ENCODE measurements around the gene ALX4.

- TF ChIP-seq MYC (IDR thresholded peaks at IDR 0.05; ENCODE audit: borderline replicate concordance, low read length) (no peak), CTCF (IDR thresholded peaks at IDR 0.05) (no peak), RCOR1 (IDR thresholded peaks at IDR 0.05; ENCODE audit: low read depth, low read length) (no peak), POLR2A (IDR thresholded peaks at IDR 0.05; ENCODE audit: low read length) (no peak), E2F6 (IDR thresholded peaks at IDR 0.05; ENCODE audit: borderline replicate concordance, low read depth) (no peak), MAZ (IDR thresholded peaks at IDR 0.05; ENCODE audit: borderline replicate concordance, low read depth, low read length) (no peak), USF2 (IDR thresholded peaks at IDR 0.05) (no peak), SMC3 (IDR thresholded peaks at IDR 0.05) (no peak), NFE2L2 (conservative IDR thresholded peaks at IDR 0.05; ENCODE audit: low read length) (no peak), JUNB (IDR thresholded peaks at IDR 0.05) (no peak), EHMT2 (IDR thresholded peaks at IDR 0.05; ENCODE audit: low read depth) (no peak), EP300 (IDR thresholded peaks at IDR 0.05) (no peak), FOSL2 (IDR thresholded peaks at IDR 0.05) (no peak), FOSL2 (CRISPR knock-in tag; IDR thresholded peaks at IDR 0.05) (no peak)
Measured at GRCh38 chr11:44340656-44341055, 30.7 kb upstream of the ALX4 start.

Data from A549 (cell line).